NK-92 (cell line): ENCODE measurements around the gene PLEKHM3.
"Not testable (repeated sequence)": the region's sequence is repeated elsewhere in the genome, so short reads cannot be mapped to it uniquely, and the experiment has no call there.

Source experiments
- DNase-seq: peaks from one replicate; lab custom pipeline; 2025; ENCODE audit not compliant: unreplicated experiment; lab: John Stamatoyannopoulos, UW

Gene PLEKHM3

DNA sequence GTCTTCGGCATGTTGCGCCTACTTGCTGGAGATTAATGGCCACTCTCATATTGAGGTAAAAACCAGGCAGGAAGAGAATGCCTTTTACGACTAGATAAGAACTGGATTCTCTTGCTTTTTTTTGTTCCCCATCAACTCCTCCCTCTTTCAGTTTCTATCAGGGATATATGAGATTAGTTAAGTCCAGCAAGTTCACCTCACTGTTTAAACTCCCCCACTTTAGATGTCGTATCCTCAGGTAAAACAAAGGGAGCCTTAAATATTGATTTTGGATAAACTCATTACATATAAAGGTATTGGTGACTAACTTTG is 98.4 kb downstream of the PLEKHM3 start:
- no peak for DNase-seq

DNA sequence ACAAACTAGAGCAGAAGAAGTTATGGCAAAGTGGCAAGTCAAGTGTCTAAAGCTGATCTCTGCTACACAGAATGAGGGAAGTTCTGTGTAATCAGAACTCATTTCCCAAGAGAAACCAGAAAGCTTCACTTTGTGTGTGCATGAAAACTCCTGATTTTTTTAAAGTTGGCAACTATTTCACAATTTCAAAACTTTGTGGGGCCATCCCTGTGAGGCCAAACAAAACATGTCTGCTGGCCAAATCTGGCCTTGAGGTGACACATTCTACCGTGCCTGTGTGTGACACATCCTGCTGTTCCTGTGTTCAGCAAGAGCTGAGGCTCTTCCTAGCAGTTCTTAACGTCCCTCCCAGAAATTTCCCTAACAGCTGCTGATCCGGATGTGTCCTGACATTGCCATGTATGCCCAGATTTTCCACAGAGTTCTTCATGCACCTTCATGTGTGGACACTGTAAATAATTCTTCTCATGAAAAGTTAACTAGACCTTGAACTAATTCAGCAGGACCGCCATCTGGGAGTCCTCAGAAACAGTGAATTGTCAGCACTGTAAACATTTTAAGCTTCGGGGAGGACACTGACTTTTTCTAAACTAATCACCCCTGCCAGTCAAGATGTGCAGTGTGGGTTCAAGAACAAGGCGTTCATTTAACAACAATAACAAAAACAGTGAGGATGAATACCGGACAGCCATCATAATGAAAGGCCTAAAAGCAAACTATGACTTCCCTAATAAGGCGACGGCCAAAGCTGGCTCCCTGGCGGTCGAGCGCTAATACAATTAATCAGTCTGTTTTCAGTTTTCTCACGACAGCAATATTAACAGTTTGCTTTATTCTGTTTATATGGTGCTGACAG is 99.0 kb downstream of the PLEKHM3 start:
- no peak for DNase-seq

DNA sequence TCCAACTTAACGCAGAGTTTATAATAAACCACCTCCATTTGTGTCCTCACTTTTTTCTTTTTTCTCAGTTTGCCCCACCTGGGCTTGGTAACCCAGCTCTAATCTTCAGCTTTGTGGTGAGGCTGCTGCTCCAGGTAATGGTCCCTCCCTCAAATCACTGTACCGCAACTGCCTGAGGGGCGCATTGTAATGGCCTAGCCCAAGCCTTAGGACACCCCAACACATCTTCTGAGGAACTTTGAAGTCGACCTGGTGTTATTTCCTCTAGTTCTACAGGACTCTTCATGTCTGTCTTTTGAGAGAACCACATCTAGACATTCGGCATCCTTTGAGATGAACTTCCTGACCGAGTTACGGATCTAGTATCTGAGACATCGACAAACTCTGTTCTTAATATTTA is 99.7 kb downstream of the PLEKHM3 start:
- no peak for DNase-seq

DNA sequence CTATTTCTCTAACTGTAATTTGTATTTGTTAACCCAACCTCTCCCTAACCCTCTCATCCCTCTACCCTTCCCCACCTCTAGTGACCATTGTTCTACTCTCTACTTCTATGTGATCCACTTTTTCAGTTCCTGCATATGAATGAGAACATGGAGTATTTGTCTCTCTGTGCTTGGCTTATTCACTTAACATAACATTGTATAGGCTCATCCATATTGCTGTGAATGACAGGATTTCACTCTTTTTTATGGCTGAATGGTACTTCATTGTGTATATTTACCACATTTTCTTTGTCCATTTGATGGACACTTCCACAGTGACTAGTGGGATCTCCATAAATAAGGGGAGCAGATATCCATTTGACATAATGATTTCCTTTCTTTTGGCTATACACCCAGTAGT is 103.7 kb downstream of the PLEKHM3 start:
- no peak for DNase-seq

DNA sequence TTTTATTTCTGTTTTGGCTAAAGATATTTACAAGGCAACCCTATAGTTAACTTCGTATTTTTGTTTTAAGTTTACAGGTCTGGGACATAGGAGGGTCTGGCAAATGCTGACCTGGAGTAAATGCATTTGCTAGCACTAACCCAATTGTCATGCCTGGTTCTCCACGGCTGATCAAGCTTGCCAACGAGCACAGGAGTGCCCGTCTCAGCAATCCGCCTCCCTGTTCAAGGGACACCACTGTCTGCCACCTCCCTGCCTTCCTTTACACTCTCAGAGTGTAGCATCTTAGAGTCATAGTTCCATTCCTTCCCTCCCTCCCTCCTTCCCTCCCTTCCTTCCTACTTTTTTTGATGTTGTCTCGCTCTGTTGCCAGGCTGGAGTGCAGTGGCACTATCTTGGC is 104.6 kb downstream of the PLEKHM3 start:
- no peak for DNase-seq

DNA sequence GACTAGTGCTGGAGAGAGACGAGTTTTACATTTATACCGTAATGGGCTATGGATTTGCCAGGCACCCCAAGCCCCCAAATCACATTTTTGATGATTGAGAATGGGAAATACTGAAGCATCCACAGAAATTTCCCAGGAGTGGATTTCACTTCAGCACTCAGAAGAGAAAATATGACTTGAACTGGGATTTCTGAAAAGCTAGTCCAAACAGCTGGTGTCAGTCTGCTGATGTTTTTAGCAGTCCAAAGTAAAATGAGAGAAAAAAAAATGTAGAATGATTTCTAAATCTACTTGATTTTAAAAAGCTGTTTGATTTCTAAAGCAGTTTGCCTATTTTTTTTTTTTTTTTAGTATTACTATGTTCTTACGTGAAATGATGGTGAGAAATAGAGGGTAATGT is 105.0 kb downstream of the PLEKHM3 start:
- DNase-seq = no peak

DNA sequence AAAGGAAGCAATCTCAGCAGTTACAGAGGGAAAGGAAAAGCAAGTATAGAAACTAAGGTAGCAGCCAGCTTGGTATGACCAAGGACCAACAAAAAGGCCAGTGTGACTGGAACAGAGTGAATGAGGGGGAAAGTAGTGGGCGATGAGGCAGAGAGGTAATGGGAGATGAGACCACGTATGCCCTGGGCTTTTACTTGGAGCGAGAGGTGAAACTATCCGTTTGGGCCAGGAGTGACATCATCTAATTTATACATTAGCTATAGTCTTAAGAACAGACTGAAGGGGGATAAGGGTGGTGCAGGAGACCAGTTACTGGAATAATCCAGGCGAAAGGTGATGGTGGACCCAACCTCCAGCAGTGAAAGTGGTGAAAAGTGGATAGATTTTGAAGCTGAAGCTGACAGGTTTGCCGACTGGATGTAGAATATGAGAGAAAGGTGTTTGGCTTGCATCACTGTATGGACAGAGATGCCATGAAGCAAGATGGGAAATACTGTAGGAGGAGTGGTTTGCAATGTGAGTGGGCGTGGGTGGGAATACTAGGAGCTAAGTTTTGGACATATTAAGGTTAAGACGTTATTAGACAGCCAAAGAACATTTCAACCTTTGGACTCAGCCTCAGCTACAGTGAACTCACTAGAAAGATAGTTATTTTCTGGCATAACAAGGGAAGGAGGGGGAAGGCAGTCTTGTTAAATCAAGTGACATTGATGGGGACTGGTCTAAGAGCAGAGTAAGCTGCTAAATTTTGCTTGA is 106.0 kb downstream of the PLEKHM3 start:
- no peak for DNase-seq

DNA sequence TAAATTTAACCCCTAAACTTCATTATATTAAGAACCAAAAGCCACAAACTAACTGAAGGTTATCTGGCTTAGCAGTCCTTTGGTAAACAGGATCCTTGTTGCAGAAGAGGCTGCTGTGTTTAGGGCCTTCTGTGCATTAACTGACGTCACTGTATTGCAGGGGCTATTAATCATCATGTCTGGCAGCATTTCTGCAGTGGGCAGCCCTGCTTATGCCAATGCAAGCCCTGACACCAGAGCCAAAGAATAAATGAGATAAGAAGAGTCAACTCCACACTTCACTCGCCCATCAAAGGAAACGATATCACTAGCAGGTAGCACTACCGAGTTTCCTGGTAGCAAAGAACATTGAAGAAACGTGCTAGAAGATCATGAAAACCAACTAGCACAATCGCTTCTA is 110.6 kb downstream of the PLEKHM3 start:
- no peak for DNase-seq

DNA sequence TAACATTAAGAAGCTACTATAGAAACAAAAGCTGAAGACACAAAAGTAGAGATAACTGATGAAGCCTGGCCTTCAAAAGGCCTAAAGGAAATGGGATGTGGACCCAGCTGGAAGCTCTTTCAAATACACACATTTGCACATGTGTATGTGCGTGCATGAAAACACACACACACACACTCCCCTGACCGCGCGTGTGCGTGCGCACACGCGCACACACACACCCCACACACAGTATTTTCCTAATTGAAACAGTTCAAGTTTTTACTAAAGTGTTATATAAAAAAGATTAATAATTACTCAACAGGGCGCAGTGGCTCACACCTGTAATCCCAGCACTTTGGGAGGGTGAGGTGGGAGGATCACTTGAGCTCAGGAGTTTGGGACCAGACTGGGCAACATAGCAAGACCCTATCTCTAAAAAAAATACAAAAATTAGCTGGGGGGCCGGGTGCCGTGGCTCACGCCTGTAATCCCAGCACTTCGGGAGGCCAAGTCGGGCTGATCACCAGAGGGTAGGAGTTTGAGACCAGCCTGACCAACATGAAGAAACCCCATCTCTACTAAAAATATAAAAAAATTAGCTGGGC is 111.5 kb downstream of the PLEKHM3 start:
- no peak for DNase-seq

DNA sequence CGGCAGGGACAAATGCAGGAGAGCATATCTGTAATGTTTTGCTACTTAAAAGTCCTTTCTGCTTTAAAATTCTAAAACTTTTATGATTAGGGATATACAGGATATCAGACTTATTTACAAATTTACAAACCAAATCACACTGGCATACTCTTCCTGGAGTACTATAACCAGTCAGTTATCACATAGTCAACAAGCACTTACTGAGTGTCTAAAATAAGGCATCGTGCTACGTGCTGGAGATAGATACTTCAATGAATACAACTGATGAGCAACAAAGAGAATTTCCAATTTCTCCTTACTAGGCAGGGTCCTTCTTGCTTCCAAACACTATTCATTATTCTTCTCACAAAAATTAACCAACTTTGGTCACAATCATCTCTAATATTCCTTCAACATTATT is 113.5 kb downstream of the PLEKHM3 start:
- no peak for DNase-seq

DNA sequence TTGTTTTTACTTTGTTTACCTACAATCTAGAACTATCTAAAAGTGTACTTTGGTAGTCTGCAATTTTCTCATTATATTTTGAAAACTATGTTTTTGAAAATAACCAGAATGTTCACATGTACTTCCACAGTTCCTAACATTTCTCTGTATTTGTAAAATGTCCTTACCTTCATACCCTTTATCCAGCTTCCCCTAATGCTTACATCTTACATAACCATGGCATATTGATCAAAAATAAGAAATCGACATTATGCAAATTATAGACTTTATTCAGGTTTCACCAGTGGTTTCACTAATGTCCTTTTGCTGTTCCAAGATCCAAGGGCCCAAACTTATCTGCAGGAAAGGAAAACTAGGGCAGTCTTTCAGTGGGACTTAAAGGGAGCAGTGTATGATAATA is 114.1 kb downstream of the PLEKHM3 start:
- DNase-seq = no peak

DNA sequence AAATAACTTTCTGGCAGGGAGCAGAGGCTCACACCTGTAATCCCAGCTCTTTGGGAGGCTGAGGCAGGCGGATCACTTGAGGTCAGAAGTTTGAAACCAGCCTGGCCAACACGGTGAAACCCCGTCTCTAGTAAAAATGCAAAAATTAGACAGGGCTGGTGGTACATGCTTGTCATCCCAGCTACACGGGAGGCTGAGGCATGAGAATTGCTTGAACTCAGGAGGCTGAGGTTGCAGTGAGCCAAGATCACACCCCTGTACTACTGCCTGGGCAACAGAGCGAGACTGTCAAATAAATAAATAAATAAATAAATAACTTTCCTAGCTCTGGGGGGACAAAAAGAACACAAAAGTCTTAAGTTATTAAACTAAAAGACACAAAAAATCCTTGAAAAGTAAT is 118.8 kb downstream of the PLEKHM3 start:
- not testable (repeated sequence) for DNase-seq

DNA sequence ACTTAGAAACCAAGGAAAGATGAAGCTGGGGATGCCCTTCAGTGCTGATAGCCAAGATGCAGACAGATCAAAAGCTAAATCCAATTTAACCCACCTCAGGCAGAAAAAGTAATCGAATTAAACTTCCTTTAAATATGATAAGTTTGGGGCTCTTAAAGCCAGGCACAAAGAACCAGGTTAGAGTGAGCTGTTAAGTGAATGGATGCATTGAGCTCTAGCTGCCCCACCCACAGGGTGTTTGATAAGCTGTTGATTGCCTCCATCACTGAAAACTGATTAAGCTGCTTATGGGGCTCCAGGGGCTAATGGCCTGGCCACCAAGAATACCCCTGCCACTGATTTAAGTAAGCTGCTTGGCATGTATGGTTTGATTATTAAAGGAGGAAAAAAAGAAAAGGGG is 119.8 kb downstream of the PLEKHM3 start:
- no peak for DNase-seq

DNA sequence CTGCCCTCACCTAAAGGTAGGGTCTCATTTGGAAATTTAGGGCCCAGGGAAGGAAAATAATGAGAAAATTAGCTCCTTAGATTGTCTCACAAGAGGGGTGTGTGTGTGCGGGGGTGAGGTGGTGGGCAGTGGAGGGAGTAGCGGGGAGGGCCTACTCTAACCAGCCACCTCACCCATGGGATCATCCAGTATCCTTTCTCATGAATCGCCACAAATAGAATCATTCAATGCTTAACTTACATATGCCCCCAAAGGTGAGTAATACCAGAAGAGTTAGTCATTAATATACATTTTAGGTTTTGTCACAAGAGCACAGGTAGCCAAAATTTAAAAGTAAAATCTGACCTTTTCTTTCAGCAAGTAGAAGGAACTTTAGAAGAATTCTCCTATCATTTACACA is 122.1 kb downstream of the PLEKHM3 start:
- DNase-seq = no peak

DNA sequence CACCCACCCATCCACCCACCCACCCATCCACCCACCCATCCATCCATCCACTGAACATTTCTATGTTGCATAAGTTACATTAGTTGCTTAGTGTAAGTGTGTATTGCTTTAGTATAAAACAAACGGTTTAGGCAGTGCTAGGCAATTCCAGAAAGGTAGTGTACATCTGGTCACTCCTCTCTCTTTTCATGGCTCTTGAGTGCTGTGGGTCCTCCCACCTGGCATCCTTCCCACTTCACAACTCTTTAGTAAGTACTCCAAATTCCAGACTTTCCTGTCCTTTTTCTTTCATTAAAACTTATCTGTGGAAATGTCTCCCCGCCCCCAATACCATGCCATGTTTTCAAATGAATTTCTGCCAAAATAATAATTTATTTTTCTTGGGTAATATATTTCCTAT is 122.5 kb downstream of the PLEKHM3 start:
- no peak for DNase-seq

DNA sequence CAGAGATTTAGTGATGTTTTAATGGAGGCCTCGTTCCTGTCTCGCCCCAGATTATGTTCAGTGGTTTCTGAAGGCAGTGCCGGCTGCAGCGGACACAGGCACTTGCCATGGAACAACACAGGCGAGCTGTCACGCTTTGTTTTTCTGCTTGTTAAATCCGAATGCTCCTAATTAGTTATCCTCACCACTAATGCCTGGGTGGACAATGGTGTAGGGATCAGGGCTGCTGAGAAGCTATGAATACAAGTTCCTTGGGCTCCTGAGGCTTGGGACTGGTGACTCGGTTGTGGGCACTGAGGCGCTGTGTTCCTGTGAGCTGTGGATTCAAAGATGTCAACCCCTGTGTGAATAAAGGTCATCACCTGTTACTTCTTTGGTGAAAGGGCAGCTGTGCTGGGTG is 123.5 kb downstream of the PLEKHM3 start:
- DNase-seq = no peak

DNA sequence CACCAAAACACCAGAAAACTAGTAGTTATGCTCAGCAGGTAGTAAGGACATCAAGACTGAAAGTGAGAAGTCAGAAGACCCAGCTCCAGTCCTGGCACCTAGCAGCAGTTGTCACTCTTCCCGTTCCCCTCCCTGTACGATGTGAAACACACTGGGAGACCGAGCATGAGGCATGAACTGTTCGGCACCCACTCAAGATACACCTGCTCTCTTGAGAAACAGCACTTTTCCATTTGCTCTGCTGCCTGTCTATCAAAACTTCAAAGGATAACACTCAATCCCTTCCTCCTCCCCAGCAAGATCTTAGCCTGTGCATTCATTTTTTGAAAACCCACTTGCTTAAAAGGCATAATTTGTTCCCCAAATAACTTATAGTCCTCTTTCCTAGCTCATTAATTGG is 123.9 kb downstream of the PLEKHM3 start:
- DNase-seq = no peak

DNA sequence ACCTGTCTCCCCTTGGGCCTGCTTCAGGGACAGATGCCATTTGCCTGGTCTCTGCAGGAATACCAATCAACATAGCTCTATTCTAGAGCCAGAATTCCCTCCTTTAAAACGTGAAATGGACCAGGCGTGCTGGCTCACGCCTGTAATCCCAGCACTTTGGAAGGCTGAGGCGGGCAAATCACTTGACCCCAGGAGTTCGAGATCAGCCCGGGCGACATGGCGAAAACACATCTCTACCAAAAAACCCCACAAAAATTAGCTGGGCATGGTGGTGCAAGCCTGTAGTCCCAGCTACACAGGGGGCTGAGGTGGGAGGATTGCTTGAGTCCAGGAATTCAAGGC is 127.0 kb downstream of the PLEKHM3 start:
- no peak for DNase-seq

DNA sequence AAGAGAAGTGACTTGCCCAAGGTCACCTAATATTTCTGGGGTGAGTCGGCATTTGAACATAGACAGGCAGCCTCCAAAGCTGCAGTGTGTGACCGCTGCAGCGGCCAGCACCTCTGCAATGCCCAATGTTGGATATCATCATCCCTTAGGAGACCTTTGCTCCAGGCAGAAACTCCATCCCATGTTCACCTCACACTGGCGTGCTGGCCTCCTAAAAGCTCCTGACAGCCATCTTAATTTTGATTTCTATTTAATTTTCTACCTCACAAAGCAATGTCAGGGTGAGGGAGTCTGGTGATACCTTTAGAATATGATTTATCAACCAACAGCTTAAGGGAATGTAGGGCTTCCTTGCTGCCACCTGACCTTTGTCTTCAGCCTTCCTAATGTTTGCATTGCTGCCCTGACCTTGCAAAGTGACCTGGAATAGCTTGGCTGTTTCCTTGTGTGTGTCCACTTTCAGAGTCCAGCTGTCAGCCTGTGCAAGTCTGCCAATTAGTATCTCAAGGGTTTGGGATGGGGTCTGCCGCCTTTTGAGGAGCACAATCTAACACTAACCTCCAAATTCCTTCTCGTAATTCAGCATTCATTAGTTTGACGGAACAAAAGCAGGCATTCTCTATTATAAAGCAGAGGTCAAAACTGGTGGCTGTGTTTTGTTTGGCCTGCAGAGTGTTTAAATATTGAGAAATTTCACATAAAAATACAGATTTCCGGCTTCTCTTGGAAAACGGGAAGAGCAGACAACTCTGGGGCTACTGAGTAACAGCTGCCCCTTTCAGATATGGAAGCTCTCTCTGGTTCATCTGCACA is 127.6 kb downstream of the PLEKHM3 start:
- no peak for DNase-seq

DNA sequence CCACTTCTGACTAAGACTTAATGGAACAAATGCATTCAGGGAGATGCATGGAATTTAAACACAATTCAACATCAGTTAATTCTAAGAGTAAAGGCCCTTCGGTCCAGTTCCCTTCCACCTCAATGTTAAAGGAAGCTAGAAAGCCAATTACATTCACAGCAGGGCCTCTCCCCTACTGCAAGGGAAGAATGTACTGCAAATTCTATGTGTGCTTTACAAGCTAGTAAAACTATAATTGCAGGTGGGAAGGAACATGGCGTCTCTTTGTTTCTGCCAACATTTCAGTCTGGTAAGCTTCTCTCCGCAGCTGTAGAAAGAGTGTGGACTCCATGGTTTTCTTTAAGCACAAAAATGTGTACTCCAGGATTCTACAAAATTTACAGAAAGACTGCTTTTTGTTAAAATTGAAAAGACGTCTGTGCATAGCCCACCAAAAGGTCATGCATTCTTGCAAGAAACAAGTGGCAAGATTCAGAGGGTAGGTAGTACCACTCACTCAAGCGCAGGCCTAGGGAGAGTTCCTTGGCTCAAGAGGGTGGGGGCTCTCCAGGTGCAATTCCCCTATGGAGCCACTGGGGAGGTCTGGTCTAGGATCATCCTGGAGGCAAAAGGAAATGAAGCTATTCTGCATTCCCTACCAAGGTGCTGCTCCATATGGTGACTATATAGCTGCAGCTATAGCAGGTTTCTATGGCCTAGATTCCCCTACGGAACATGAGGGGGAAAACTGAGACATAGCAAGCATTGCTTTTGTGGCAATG is 128.6 kb downstream of the PLEKHM3 start:
- no peak for DNase-seq
